H9 (cell line): ENCODE data around the gene WLS. TPM values are rescaled to one million over a fixed set of nuclear protein-coding genes. Genes with fewer than 3 reads are reported as not detected.

Experiments
- DNase-seq: peaks from one replicate; pipeline ENCODE4 v3.0.0-alpha.2; 2017
- H2AFZ ChIP-seq: one replicate; pipeline ENCODE4 v1.6.1; 2013; ENCODE audit warnings: mild to moderate bottlenecking, low read length, control low read depth, moderate library complexity
- H2AK5ac ChIP-seq: 2 replicates; pipeline ENCODE4 v1.6.1; 2013; ENCODE audit warnings: low read length, control low read depth, mixed read lengths; ENCODE audit not compliant: insufficient read length
- H2BK120ac ChIP-seq: one replicate; pipeline ENCODE4 v1.6.1; 2013; ENCODE audit warnings: low read depth, mild to moderate bottlenecking, low read length, control low read depth, inconsistent platforms; ENCODE audit not compliant: poor library complexity, severe bottlenecking
- H2BK12ac ChIP-seq: 2 replicates; pipeline ENCODE4 v1.6.1; 2013; ENCODE audit warnings: low read length, control low read depth, mixed read lengths, low read depth; ENCODE audit not compliant: insufficient read length
- H2BK15ac ChIP-seq: 2 replicates; pipeline ENCODE4 v1.6.1; 2013; ENCODE audit warnings: low read depth, low read length, control low read depth
- H2BK20ac ChIP-seq: one replicate; pipeline ENCODE4 v1.6.1; 2013; ENCODE audit warnings: low read depth, mild to moderate bottlenecking, low read length, control low read depth, inconsistent platforms; ENCODE audit not compliant: poor library complexity, severe bottlenecking
- H2BK5ac ChIP-seq: 2 replicates; pipeline ENCODE4 v1.6.1; 2013; ENCODE audit warnings: low read length, control low read depth, mixed read lengths; ENCODE audit not compliant: insufficient read length
- H3K14ac ChIP-seq: 2 replicates; pipeline ENCODE4 v1.6.1; 2013; ENCODE audit warnings: low read length, control low read depth; ENCODE audit not compliant: insufficient read depth
- H3K18ac ChIP-seq: 2 replicates; pipeline ENCODE4 v1.6.1; 2013; ENCODE audit warnings: low read depth, mild to moderate bottlenecking, mixed read lengths, low read length, control low read depth; ENCODE audit not compliant: insufficient read length
- H3K23ac ChIP-seq: 2 replicates; pipeline ENCODE4 v1.6.1; 2013; ENCODE audit warnings: low read length, control low read depth, mixed read lengths, low read depth; ENCODE audit not compliant: insufficient read length
- H3K23me2 ChIP-seq: 2 replicates; pipeline ENCODE4 v1.6.1; 2013; ENCODE audit warnings: low read depth, mild to moderate bottlenecking, mixed read lengths, low read length, control low read depth; ENCODE audit not compliant: insufficient read length, poor library complexity, severe bottlenecking
- H3K27ac ChIP-seq: 2 replicates; pipeline ENCODE4 v1.5.1; 2013; ENCODE audit warnings: low read length, control low read depth, mixed read lengths, low read depth; ENCODE audit not compliant: insufficient read length
- H3K27me3 ChIP-seq: 2 replicates; pipeline ENCODE4 v1.6.1; 2013; ENCODE audit warnings: low read length, control low read depth, inconsistent platforms; ENCODE audit not compliant: insufficient read depth
- H3K4ac ChIP-seq: 2 replicates; pipeline ENCODE4 v1.6.1; 2013; ENCODE audit warnings: low read depth, mild to moderate bottlenecking, control low read depth, inconsistent platforms, low read length, moderate library complexity
- H3K4me1 ChIP-seq: 2 replicates; pipeline ENCODE4 v1.6.1; 2013; ENCODE audit warnings: low read length, control low read depth, inconsistent platforms; ENCODE audit not compliant: insufficient read depth
- H3K4me2 ChIP-seq: 2 replicates; pipeline ENCODE4 v1.6.1; 2013; ENCODE audit warnings: low read length, control low read depth, mixed read lengths; ENCODE audit not compliant: insufficient read length, insufficient read depth
- H3K56ac ChIP-seq: 2 replicates; pipeline ENCODE4 v1.6.1; 2013; ENCODE audit warnings: low read depth, mild to moderate bottlenecking, mixed read lengths, low read length, control low read depth; ENCODE audit not compliant: insufficient read length
- H3K79me1 ChIP-seq: 2 replicates; pipeline ENCODE4 v1.6.1; 2013; ENCODE audit warnings: low read depth, mild to moderate bottlenecking, moderate library complexity, low read length, control low read depth, inconsistent platforms; ENCODE audit not compliant: insufficient read depth, poor library complexity, severe bottlenecking
- H3K79me2 ChIP-seq: 2 replicates; pipeline ENCODE4 v1.6.1; 2013; ENCODE audit warnings: low read length, control low read depth, inconsistent platforms; ENCODE audit not compliant: insufficient read depth
- H3K9ac ChIP-seq: 2 replicates; pipeline ENCODE4 v1.6.1; 2013; ENCODE audit warnings: low read length, control low read depth, mixed read lengths; ENCODE audit not compliant: insufficient read length; ENCODE audit errors: extremely low read depth
- H3K9me3 ChIP-seq: one replicate; pipeline ENCODE4 v1.6.1; 2013; ENCODE audit warnings: low read depth, low read length, inconsistent platforms; ENCODE audit not compliant: control insufficient read depth
- H3T11ph ChIP-seq: one replicate; pipeline ENCODE4 v1.6.1; 2013; ENCODE audit warnings: mild to moderate bottlenecking, low read length, control low read depth, inconsistent platforms
- H4K20me1 ChIP-seq: one replicate; pipeline ENCODE4 v1.6.1; 2013; ENCODE audit not compliant: control insufficient read depth, insufficient read length, insufficient read depth
- H4K5ac ChIP-seq: 2 replicates; pipeline ENCODE4 v1.6.1; 2013; ENCODE audit warnings: low read depth, mild to moderate bottlenecking, mixed read lengths, low read length, control low read depth; ENCODE audit not compliant: insufficient read length
- H4K8ac ChIP-seq: replicated peaks from 2 replicates; pipeline ENCODE4 v1.6.1; 2013; ENCODE audit warnings: low read length, control low read depth, mixed read lengths, low read depth; ENCODE audit not compliant: insufficient read length
- H4K91ac ChIP-seq: 2 replicates; pipeline ENCODE4 v1.6.1; 2013; ENCODE audit warnings: low read depth, mild to moderate bottlenecking, moderate library complexity, mixed read lengths, low read length, control low read depth; ENCODE audit not compliant: insufficient read length
- H3K27ac Mint-ChIP-seq, 3 experiments: 2 replicates in 2 of 3; 3 replicates in 1 of 3; pipeline ENCODE4 v1.8.0; 2020 to 2021; ENCODE audit warnings: mixed read lengths in 3 of 3, mild to moderate bottlenecking in 1 of 3, moderate library complexity in 1 of 3
- H3K27me3 Mint-ChIP-seq: 2 replicates; pipeline ENCODE4 v1.8.0; 2021; ENCODE audit warnings: low read depth, mild to moderate bottlenecking, moderate library complexity, mixed read lengths
- H3K36me3 Mint-ChIP-seq, 3 experiments: 2 replicates in 2 of 3; 3 replicates in 1 of 3; pipeline ENCODE4 v1.8.0; 2020 to 2021; ENCODE audit warnings: low read depth in 3 of 3, mixed read lengths in 3 of 3; ENCODE audit not compliant: insufficient read depth in 1 of 3
- H3K4me1 Mint-ChIP-seq, 2 experiments: 2 replicates each; pipeline ENCODE4 v1.8.0; 2020; ENCODE audit warnings: mixed read lengths in 2 of 2
- H3K4me3 Mint-ChIP-seq, 2 experiments: 2 replicates in 1 of 2; 3 replicates in 1 of 2; pipeline ENCODE4 v1.8.0; 2020 to 2021; ENCODE audit warnings: mild to moderate bottlenecking in 2 of 2, mixed read lengths in 2 of 2, moderate library complexity in 1 of 2
- H3K9me3 Mint-ChIP-seq, 2 experiments: 2 replicates in 1 of 2; 3 replicates in 1 of 2; pipeline ENCODE4 v1.8.0; 2020; ENCODE audit warnings: mild to moderate bottlenecking in 2 of 2, mixed read lengths in 2 of 2, moderate library complexity in 1 of 2
- CTCF ChIP-seq: fragments of 200-600 bp; sonication (generic); conservative IDR thresholded peaks from 3 replicates; pipeline ENCODE4 v1.8.0; 2021; ENCODE audit warnings: antibody characterized with exemption, mild to moderate bottlenecking
- WGBS: extraction: QIAGEN DNeasy Blood & Tissue Kit; methylation state at CpG from one replicate; pipeline ENCODE4 v1.1.7; 2013; ENCODE audit warnings: missing lambda C conversion rate, low lambda C conversion rate, mixed read lengths; ENCODE audit not compliant: insufficient read length; ENCODE audit errors: extremely low coverage; 5-methylcytosine and 5-hydroxymethylcytosine counted together
- total RNA-seq: library from RNA; stranded (reverse); gene quantifications from 2 replicates; pipeline ENCODE4 v1.2.1, GENCODE V29; 2021

WLS gene
- total RNA-seq, 1 experiment from 2014 or later: 0.94 TPM

GRCh38 chr1:68166348-68166747 is 66.0 kb downstream of the WLS start:
- TF ChIP-seq CTCF: no peak

More at GRCh38 chr1:68166348-68166747, 66.0 kb downstream of the WLS start:
- H3K27me3 ChIP-seq: no peaks in the 10 kb centered on the region
- Mint-ChIP-seq H3K36me3 (no peaks in the 10 kb centered on the region), H3K4me3 (no peak overlapping the region), H3K27me3 (peaks cover 31% of the 10 kb centered on the region), H3K9me3 (peaks cover 0 to under 1% of the 10 kb centered on the region in 2 experiments; a peak in 1 of 5 replicates), H3K4me1 (no peaks in the 10 kb centered on the region), H3K27ac (no peak overlapping the region)
- H2AFZ ChIP-seq: no peak overlapping the region
- H3K56ac ChIP-seq: no peak overlapping the region
- H4K5ac ChIP-seq: no peak overlapping the region
- no peak overlapping the region for H2BK15ac ChIP-seq
- H2BK20ac ChIP-seq: no peak overlapping the region
- H3K9me3 ChIP-seq: no peaks in the 10 kb centered on the region
- H3K18ac ChIP-seq: no peak overlapping the region
- no peaks in the 10 kb centered on the region for H3K79me1 ChIP-seq
- no peak overlapping the region for H3K27ac ChIP-seq
- no peak overlapping the region for H3K14ac ChIP-seq
- no peaks in the 10 kb centered on the region for H4K20me1 ChIP-seq
- H3K4me1 ChIP-seq: no peaks in the 10 kb centered on the region
- no peak overlapping the region for H3T11ph ChIP-seq
- H3K23me2 ChIP-seq: no peaks in the 10 kb centered on the region
- no peak overlapping the region for H2BK5ac ChIP-seq
- H3K23ac ChIP-seq: no peak overlapping the region
- no peak overlapping the region for H2BK12ac ChIP-seq
- H3K79me2 ChIP-seq: no peaks in the 10 kb centered on the region
- no peak overlapping the region for H4K8ac ChIP-seq
- no peak overlapping the region for H3K4me2 ChIP-seq
- no peak overlapping the region for H2AK5ac ChIP-seq
- no peak overlapping the region for H4K91ac ChIP-seq
- H3K4ac ChIP-seq: no peak overlapping the region
- no peak overlapping the region for H3K9ac ChIP-seq
- no peak for DNase-seq
- no CpG with 5 or more reads among the region's 2 CpGs for WGBS
- no peak overlapping the region for H2BK120ac ChIP-seq
